ENCODE measurements around the gene EMC8. TPM values are rescaled to one million over a fixed set of nuclear protein-coding genes. Genes with fewer than 3 reads are reported as not detected.

The EMC8 gene
- total and polyA plus RNA-seq, 3 experiments from 2014 or later: 27.6 to 56.2 (median 52.2) TPM

GRCh38 chr16:85844169-85844481 lies 44.8 kb upstream of the EMC8 start:
- peaks cover 5% of the 10 kb centered on the region for H3K27me3 ChIP-seq (ENCODE audit: insufficient read depth, low read length, poor library complexity, severe bottlenecking)
- Mint-ChIP-seq H3K9me3 (peaks cover 0 to 2% (median 0%) of the 10 kb centered on the region in 5 donors), H3K36me3 (peaks cover 0 to 5% (median 0%) of the 10 kb centered on the region in 3 donors)

GRCh38 chr16:85843471-85844168 lies 44.3 kb upstream of the EMC8 start:
- POLR2A ChIA-PET: no interaction called here
- H3K4me3 ChIP-seq (ENCODE audit: low read length): no peak overlapping the region

More at GRCh38 chr16:85844169-85844481, 44.8 kb upstream of the EMC8 start:
- CTCF ChIA-PET: no interaction called here
- H3K4me3 Mint-ChIP-seq: no peak overlapping the region
- Histone ChIP-seq H3K4me1 (ENCODE audit: insufficient read depth, low read length) (no peaks in the 10 kb centered on the region), H3K27ac (ENCODE audit: low read depth, low read length) (no peak overlapping the region), H3K9me3 (ENCODE audit: low read length) (no peaks in the 10 kb centered on the region), H3K36me3 (ENCODE audit: insufficient read depth, low read length) (no peaks in the 10 kb centered on the region), H3K4me3 (ENCODE audit: low read length) (no peak overlapping the region)
- POLR2A ChIA-PET: no interaction called here
- DNase-seq: no peak
- no peak overlapping the region for H3K27ac Mint-ChIP-seq
- peaks cover 5 to 9% (median 7%) of the 10 kb centered on the region in 3 donors for H3K4me1 Mint-ChIP-seq
- H3K27me3 Mint-ChIP-seq: peaks cover 22 to 50% of the 10 kb centered on the region in 2 donors

GRCh38 chr16:85842848-85843247 lies 43.5 kb upstream of the EMC8 start:
- peaks cover 5% of the 10 kb centered on the region for H3K27me3 ChIP-seq (ENCODE audit: insufficient read depth, low read length, poor library complexity, severe bottlenecking)
- no peaks in the 10 kb centered on the region for H3K9me3 ChIP-seq (ENCODE audit: low read length)
- CTCF ChIA-PET: no interaction called here
- no peak for DNase-seq
- H3K9me3 Mint-ChIP-seq: peaks cover 0 to 2% (median 0%) of the 10 kb centered on the region in 5 donors
- H3K27ac ChIP-seq (ENCODE audit: low read depth, low read length): no peak overlapping the region
- H3K4me1 ChIP-seq (ENCODE audit: insufficient read depth, low read length): no peaks in the 10 kb centered on the region
- H3K36me3 ChIP-seq (ENCODE audit: insufficient read depth, low read length): no peaks in the 10 kb centered on the region
- POLR2A ChIA-PET: no interaction called here
- H3K36me3 Mint-ChIP-seq: peaks cover 0 to 5% (median 0%) of the 10 kb centered on the region in 3 donors
- no peak overlapping the region for H3K4me3 ChIP-seq (ENCODE audit: low read length)
- H3K27ac Mint-ChIP-seq: no peak overlapping the region
- no peak overlapping the region for H3K4me3 Mint-ChIP-seq
- peaks cover 23 to 51% of the 10 kb centered on the region in 2 donors for H3K27me3 Mint-ChIP-seq
- H3K4me1 Mint-ChIP-seq: peaks cover 5 to 9% (median 7%) of the 10 kb centered on the region in 3 donors

More at GRCh38 chr16:85843471-85844168, 44.3 kb upstream of the EMC8 start:
- DNase-seq: no peak
- Histone ChIP-seq H3K36me3 (ENCODE audit: insufficient read depth, low read length) (no peaks in the 10 kb centered on the region), H3K27ac (ENCODE audit: low read depth, low read length) (no peak overlapping the region), H3K27me3 (ENCODE audit: insufficient read depth, low read length, poor library complexity, severe bottlenecking) (peaks cover 5% of the 10 kb centered on the region), H3K4me1 (ENCODE audit: insufficient read depth, low read length) (no peaks in the 10 kb centered on the region), H3K9me3 (ENCODE audit: low read length) (no peaks in the 10 kb centered on the region)
- Mint-ChIP-seq H3K27ac (no peak overlapping the region), H3K27me3 (peaks cover 23 to 55% of the 10 kb centered on the region in 2 donors), H3K4me1 (peaks cover 5 to 9% (median 7%) of the 10 kb centered on the region in 3 donors), H3K9me3 (peaks cover 0 to 2% (median 0%) of the 10 kb centered on the region in 5 donors), H3K4me3 (no peak overlapping the region), H3K36me3 (peaks cover 0 to 5% (median 0%) of the 10 kb centered on the region in 3 donors)
- CTCF ChIA-PET: no interaction called here

- Histone ChIP-seq H3K27me3 (ENCODE audit: insufficient read depth, low read length, poor library complexity, severe bottlenecking) (peaks cover 5% of the 10 kb centered on the region), H3K36me3 (ENCODE audit: insufficient read depth, low read length) (no peaks in the 10 kb centered on the region), H3K27ac (ENCODE audit: low read depth, low read length) (no peak overlapping the region), H3K4me1 (ENCODE audit: insufficient read depth, low read length) (no peaks in the 10 kb centered on the region), H3K9me3 (ENCODE audit: low read length) (no peaks in the 10 kb centered on the region), H3K4me3 (ENCODE audit: low read length) (no peak overlapping the region)
- peaks cover 0 to 5% (median 0%) of the 10 kb centered on the region in 3 donors for H3K36me3 Mint-ChIP-seq
- no peak for DNase-seq
- H3K27me3 Mint-ChIP-seq: peaks cover 20 to 47% of the 10 kb centered on the region in 2 donors
- peaks cover 5 to 7% (median 5%) of the 10 kb centered on the region in 3 donors for H3K4me1 Mint-ChIP-seq
- H3K4me3 Mint-ChIP-seq: no peak overlapping the region
- CTCF ChIA-PET: no interaction called here
- peaks cover 0 to 2% (median 0%) of the 10 kb centered on the region in 5 donors for H3K9me3 Mint-ChIP-seq
- no peak overlapping the region for H3K27ac Mint-ChIP-seq
- POLR2A ChIA-PET: no interaction called here
Measured at GRCh38 chr16:85842435-85842834, 43.1 kb upstream of the EMC8 start.

- no peaks in the 10 kb centered on the region for H3K9me3 ChIP-seq (ENCODE audit: low read length)
- no peak for DNase-seq
- H3K4me1 ChIP-seq (ENCODE audit: insufficient read depth, low read length): no peaks in the 10 kb centered on the region
- Mint-ChIP-seq H3K4me3 (no peak overlapping the region), H3K36me3 (peaks cover 0 to 5% (median 0%) of the 10 kb centered on the region in 3 donors), H3K4me1 (peaks cover 5 to 7% (median 5%) of the 10 kb centered on the region in 3 donors), H3K9me3 (no peaks in the 10 kb centered on the region), H3K27me3 (peaks cover 12 to 42% of the 10 kb centered on the region in 2 donors), H3K27ac (no peak overlapping the region)
- no peaks in the 10 kb centered on the region for H3K36me3 ChIP-seq (ENCODE audit: insufficient read depth, low read length)
- H3K27me3 ChIP-seq (ENCODE audit: insufficient read depth, low read length, poor library complexity, severe bottlenecking): no peaks in the 10 kb centered on the region
- no peak overlapping the region for H3K27ac ChIP-seq (ENCODE audit: low read depth, low read length)
- H3K4me3 ChIP-seq (ENCODE audit: low read length): no peak overlapping the region
- ChIA-PET CTCF (interaction anchor here (1.4 kb wide), 1 partner anchor 19 kb away, joined by 3 read pairs; no protein-coding TSS in a partner anchor), POLR2A (no interaction called here)
Measured at GRCh38 chr16:85840801-85841200, 41.5 kb upstream of the EMC8 start.

GRCh38 chr16:85840395-85840794 lies 41.1 kb upstream of the EMC8 start:
- DNase-seq: no peak
- no peaks in the 10 kb centered on the region for H3K27me3 ChIP-seq (ENCODE audit: insufficient read depth, low read length, poor library complexity, severe bottlenecking)
- H3K27me3 Mint-ChIP-seq: peaks cover 12 to 42% of the 10 kb centered on the region in 2 donors
- POLR2A ChIA-PET: no interaction called here
- H3K4me3 ChIP-seq (ENCODE audit: low read length): no peak overlapping the region
- H3K36me3 Mint-ChIP-seq: peaks cover 0 to 5% (median 0%) of the 10 kb centered on the region in 3 donors
- no peak overlapping the region for H3K27ac Mint-ChIP-seq
- no peaks in the 10 kb centered on the region for H3K4me1 ChIP-seq (ENCODE audit: insufficient read depth, low read length)
- no peaks in the 10 kb centered on the region for H3K9me3 ChIP-seq (ENCODE audit: low read length)
- peak overlapping the region in 1 of 7 donors; percentile 59 for H3K4me3 Mint-ChIP-seq
- H3K9me3 Mint-ChIP-seq: no peaks in the 10 kb centered on the region
- H3K4me1 Mint-ChIP-seq: peaks cover 5 to 7% (median 5%) of the 10 kb centered on the region in 3 donors
- CTCF ChIA-PET: interaction anchor here (1.4 kb wide), 1 partner anchor 19 kb away, joined by 3 read pairs; no protein-coding TSS in a partner anchor
- H3K27ac ChIP-seq (ENCODE audit: low read depth, low read length): no peak overlapping the region
- no peaks in the 10 kb centered on the region for H3K36me3 ChIP-seq (ENCODE audit: insufficient read depth, low read length)

- Mint-ChIP-seq H3K4me3 (no peak overlapping the region), H3K4me1 (peaks cover 2 to 3% (median 2%) of the 10 kb centered on the region in 3 donors), H3K27ac (no peak overlapping the region), H3K27me3 (peaks cover 10 to 38% of the 10 kb centered on the region in 2 donors), H3K36me3 (peaks cover 0 to 2% (median 0%) of the 10 kb centered on the region in 3 donors), H3K9me3 (no peaks in the 10 kb centered on the region)
- Histone ChIP-seq H3K36me3 (ENCODE audit: insufficient read depth, low read length) (no peaks in the 10 kb centered on the region), H3K4me3 (ENCODE audit: low read length) (no peak overlapping the region), H3K4me1 (ENCODE audit: insufficient read depth, low read length) (no peaks in the 10 kb centered on the region), H3K9me3 (ENCODE audit: low read length) (no peaks in the 10 kb centered on the region), H3K27ac (ENCODE audit: low read depth, low read length) (no peak overlapping the region), H3K27me3 (ENCODE audit: insufficient read depth, low read length, poor library complexity, severe bottlenecking) (no peaks in the 10 kb centered on the region)
- ChIA-PET POLR2A (no interaction called here), CTCF (interaction anchor here (1.4 kb wide), 1 partner anchor 18 kb away, joined by 3 read pairs; no protein-coding TSS in a partner anchor)
- DNase-seq: no peak
Measured at GRCh38 chr16:85839681-85840240, 40.4 kb upstream of the EMC8 start.

GRCh38 chr16:85838876-85839585 lies 39.7 kb upstream of the EMC8 start:
- CTCF ChIA-PET: no interaction called here

More at GRCh38 chr16:85838876-85839585, 39.7 kb upstream of the EMC8 start:
- H3K36me3 ChIP-seq (ENCODE audit: insufficient read depth, low read length): no peaks in the 10 kb centered on the region
- no peaks in the 10 kb centered on the region for H3K9me3 ChIP-seq (ENCODE audit: low read length)
- no peak overlapping the region for H3K4me3 ChIP-seq (ENCODE audit: low read length)
- no peak overlapping the region for H3K4me3 Mint-ChIP-seq
- no peak for DNase-seq
- H3K27me3 ChIP-seq (ENCODE audit: insufficient read depth, low read length, poor library complexity, severe bottlenecking): no peaks in the 10 kb centered on the region
- no peaks in the 10 kb centered on the region for H3K4me1 ChIP-seq (ENCODE audit: insufficient read depth, low read length)
- POLR2A ChIA-PET: no interaction called here
- H3K27ac ChIP-seq (ENCODE audit: low read depth, low read length): no peak overlapping the region
- H3K9me3 Mint-ChIP-seq: no peaks in the 10 kb centered on the region
- H3K27me3 Mint-ChIP-seq: peaks cover 9 to 35% of the 10 kb centered on the region in 2 donors
- H3K27ac Mint-ChIP-seq: no peak overlapping the region
- H3K4me1 Mint-ChIP-seq: no peaks in the 10 kb centered on the region
- no peaks in the 10 kb centered on the region for H3K36me3 Mint-ChIP-seq

Measured in CD8-positive, alpha-beta memory T cell (primary cell).